Pancreas (tissue), 10 donors: Measurements from ENCODE around the gene ADGRG6. TPM values are rescaled to one million over a fixed set of nuclear protein-coding genes. Genes with fewer than 3 reads are reported as not detected.
"Not testable (repeated sequence)": the region's sequence is repeated elsewhere in the genome, so short reads cannot be mapped to it uniquely, and the experiment has no call there.

ENCODE experiments used
- ATAC-seq, 4 donors: fragments of 200-7000 bp; cut with Tn5 transposase; one replicate each; pipeline versions ENCODE4 v1.8.0 to v1.9.1; 2020; ENCODE audit warnings: mild to moderate bottlenecking in 4 of 4, moderate library complexity in 4 of 4
- DNase-seq, 6 donors: peaks; one replicate each; pipeline ENCODE4 v3.0.0-alpha.2; 2020
- FAIRE-seq: peaks from 2 replicates; lab custom pipeline; 2012; peaks lifted over from hg19 to GRCh38; lab: Jason Lieb, UNC
- H3K27ac ChIP-seq, 4 donors: fragments of 200-600 bp; sonication (generic); 1 replicate in 3 of 4; 2 replicates in 1 of 4; pipeline versions ENCODE4 v1.5.0 to v1.8.0; 2020
- H3K27me3 ChIP-seq, 4 donors: fragments of 200-600 bp; one replicate each; pipeline ENCODE4 v1.8.0; 2021
- H3K36me3 ChIP-seq, 3 donors: fragments of 200-600 bp; sonication (generic) in 1 of 3; one replicate each; pipeline versions ENCODE4 v1.5.0 to v1.8.0; 2020 to 2021
- H3K4me1 ChIP-seq, 3 donors: fragments of 200-600 bp; one replicate each; pipeline ENCODE4 v1.8.0; 2021
- H3K4me3 ChIP-seq, 4 donors: fragments of 200-600 bp; sonication (generic) in 2 of 4; one replicate each; pipeline versions ENCODE4 v1.5.0 to v1.8.0; 2020 to 2021
- H3K9me3 ChIP-seq, 4 donors: fragments of 200-600 bp; one replicate each; pipeline ENCODE4 v1.8.0; 2021
- WGBS, 2 donors: extraction: QIAGEN DNeasy Blood & Tissue Kit; methylation state at CpG; one replicate each; pipeline ENCODE4 v1.1.7; 2013; 5-methylcytosine and 5-hydroxymethylcytosine counted together
- intact Hi-C, 3 donors: fragments of 100-400 bp; cut with DNase I; formaldehyde crosslinking; loops; one replicate each; pipeline versions ENCODE4 v1.11.1 to v1.14.2; 2022
- polyA plus RNA-seq, 2 donors: library from polyadenylated mRNA; stranded (reverse); fragments of 200-250 nt; gene quantifications; one replicate each; pipeline ENCODE4 v1.2.3, GENCODE V29; 2013
- total RNA-seq, 6 donors: library from RNA; stranded (reverse); fragmentation: NEBNext Ultra II Directional in 4 of 6; extraction: Animal tissue kit (Norgen Biotek cat#: 25700) in 4 of 6; gene quantifications; one replicate each; pipeline versions ENCODE4 v1.2.1 to v1.2.4, GENCODE V29; 2021 to 2023
- TF ChIP-seq, protein P1 (sequence below), 4 donors: fragments of 200-600 bp; sonication (generic) in 3 of 4; IDR thresholded peaks; one replicate each; pipeline versions ENCODE4 v1.5.0 to v1.8.0; 2021; ENCODE audit warnings: antibody characterized with exemption in 4 of 4
- donor health status: healthy with polysubstance abuse.
- donor health status: DM: no; HTN: no; CAD: no; lungs with moderate emphysema.
- donor health status: DM: no; HTN: no; CAD: no.
- donor health status: control.
- donor health status: control.
- donor health status: Bipolar disorder and iron deficiency.
- donor health status: DM: yes; HTN: yes; CAD: no.
- donor health status: DM: no; HTN: no; CAD: no.
- donor health status: DM: no; HTN: no; CAD: no.
- donor health status: DM: yes; HTN: yes; CAD: no.

Gene ADGRG6
- total and polyA plus RNA-seq, 8 donors, result 1.6 to 10.7 (median 4.2) TPM

DNA sequence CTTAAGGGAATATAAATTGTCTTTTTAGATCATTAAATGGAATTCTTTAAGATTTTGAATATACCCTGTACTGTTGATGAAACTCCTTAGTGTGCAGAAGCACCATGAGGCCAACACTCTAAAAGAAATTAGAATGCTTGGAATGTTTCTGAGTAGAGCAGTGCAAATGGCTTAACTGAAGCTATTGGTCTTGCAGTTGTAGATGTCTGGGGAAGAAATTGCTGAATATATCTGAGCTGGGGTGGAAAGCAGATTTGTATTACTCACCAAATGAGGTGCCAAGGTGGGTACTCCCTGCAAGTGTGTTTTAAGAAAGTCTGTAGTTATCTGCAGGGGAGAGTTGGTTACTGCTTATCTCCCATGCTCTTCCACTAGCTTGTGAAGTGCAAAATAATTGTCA lies 119.0 kb downstream of the ADGRG6 start:
- H3K4me1 ChIP-seq, result no peaks in the 10 kb centered on the region
- FAIRE-seq (no peak), DNase-seq (no peak), ATAC-seq (no peak)
- no peak overlapping the region for H3K4me3 ChIP-seq
- H3K27me3 ChIP-seq, result no peaks in the 10 kb centered on the region
- intact Hi-C loops, result no loop called here
- H3K36me3 ChIP-seq, result no peaks in the 10 kb centered on the region
- no peaks in the 10 kb centered on the region for H3K9me3 ChIP-seq
- TF ChIP-seq, protein P1, sequence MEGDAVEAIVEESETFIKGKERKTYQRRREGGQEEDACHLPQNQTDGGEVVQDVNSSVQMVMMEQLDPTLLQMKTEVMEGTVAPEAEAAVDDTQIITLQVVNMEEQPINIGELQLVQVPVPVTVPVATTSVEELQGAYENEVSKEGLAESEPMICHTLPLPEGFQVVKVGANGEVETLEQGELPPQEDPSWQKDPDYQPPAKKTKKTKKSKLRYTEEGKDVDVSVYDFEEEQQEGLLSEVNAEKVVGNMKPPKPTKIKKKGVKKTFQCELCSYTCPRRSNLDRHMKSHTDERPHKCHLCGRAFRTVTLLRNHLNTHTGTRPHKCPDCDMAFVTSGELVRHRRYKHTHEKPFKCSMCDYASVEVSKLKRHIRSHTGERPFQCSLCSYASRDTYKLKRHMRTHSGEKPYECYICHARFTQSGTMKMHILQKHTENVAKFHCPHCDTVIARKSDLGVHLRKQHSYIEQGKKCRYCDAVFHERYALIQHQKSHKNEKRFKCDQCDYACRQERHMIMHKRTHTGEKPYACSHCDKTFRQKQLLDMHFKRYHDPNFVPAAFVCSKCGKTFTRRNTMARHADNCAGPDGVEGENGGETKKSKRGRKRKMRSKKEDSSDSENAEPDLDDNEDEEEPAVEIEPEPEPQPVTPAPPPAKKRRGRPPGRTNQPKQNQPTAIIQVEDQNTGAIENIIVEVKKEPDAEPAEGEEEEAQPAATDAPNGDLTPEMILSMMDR (IDR thresholded peaks at IDR 0.05), result no peak
- no peak overlapping the region for H3K27ac ChIP-seq

DNA sequence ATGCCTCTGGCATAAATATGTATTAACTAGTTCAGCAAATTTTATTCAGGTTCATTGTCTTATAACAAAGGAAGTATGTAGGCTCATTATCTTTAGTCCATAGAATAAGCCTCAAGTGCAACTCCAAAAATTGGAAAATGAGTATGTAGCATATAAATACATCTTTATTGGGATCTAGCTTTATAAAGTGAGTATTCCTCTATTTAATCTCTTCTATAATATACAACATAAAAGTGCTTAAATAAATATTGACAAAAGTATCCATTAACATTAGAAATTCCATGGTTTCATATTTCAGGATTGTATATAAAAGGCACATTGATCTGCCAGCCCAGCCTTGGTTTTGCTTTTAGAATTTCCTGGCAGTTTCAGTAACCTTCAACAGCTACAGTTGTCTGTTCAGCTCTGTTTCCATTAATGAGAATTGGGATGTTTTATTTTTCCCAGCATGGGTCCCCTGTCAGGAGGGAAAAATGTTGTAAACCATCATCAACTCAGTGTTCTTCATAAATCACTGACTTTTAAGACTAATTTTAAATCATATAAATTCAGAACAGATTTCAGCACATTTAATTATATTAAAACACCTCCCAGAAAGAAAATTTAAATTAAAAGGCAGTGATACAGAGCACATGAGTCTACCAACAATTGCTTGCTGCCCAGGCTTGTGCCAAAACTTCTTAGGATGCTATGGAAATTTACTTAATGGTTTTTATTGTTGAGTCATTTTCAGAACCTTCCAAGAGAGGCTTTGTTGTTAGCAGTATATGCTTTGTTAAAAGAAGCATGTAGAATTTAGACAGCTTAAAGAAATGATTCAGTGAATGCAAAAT lies 119.7 kb downstream of the ADGRG6 start:
- Histone ChIP-seq H3K27me3 (no peaks in the 10 kb centered on the region), H3K4me3 (no peak overlapping the region), H3K27ac (no peak overlapping the region), H3K4me1 (no peaks in the 10 kb centered on the region), H3K9me3 (no peaks in the 10 kb centered on the region), H3K36me3 (no peaks in the 10 kb centered on the region)
- intact Hi-C loops, result no loop called here
- FAIRE-seq, result no peak
- ATAC-seq, result no peak
- TF ChIP-seq, protein P1 (IDR thresholded peaks at IDR 0.05), result no peak
- no peak for DNase-seq

DNA sequence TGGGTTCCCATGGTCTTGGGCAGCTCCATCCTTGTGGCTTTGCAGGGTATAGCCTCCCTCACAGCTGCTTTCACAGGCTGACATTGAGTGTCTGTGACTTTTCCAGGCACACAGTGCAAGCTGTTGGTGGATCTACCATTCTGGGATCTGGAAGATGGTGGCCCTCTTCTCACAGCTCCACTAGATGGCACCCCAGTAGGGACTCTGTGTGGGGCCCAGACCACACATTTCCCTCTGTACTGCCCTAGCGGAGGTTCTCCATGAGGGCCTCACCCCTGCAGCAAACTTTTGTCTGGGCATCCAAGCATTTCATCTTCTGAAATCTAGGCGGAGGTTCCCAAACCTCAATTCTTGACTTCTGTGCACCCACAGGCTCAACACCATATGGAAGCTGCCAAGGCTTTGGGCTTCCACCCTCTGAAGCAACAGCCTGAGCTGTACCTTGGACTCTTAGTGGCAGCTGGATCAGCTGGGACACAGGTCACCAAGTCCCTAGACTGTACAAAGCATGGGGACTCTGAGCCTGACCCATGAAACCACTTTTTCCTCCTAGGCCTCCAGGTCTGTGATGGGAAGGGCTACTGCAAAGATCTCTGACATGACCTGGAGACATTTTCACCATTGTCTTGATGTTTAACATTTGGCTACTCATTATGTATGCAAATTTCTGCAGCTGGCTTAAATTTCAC lies 124.8 kb downstream of the ADGRG6 start:
- H3K27ac ChIP-seq, ATAC-seq, FAIRE-seq, DNase-seq, H3K4me3 ChIP-seq, H3K4me1 ChIP-seq, H3K27me3 ChIP-seq, H3K36me3 ChIP-seq, H3K9me3 ChIP-seq, intact Hi-C loops: not testable (repeated sequence)
- WGBS, 2 donors, result 92 to 94% methylated on average over 2 of the region's 2 CpGs

DNA sequence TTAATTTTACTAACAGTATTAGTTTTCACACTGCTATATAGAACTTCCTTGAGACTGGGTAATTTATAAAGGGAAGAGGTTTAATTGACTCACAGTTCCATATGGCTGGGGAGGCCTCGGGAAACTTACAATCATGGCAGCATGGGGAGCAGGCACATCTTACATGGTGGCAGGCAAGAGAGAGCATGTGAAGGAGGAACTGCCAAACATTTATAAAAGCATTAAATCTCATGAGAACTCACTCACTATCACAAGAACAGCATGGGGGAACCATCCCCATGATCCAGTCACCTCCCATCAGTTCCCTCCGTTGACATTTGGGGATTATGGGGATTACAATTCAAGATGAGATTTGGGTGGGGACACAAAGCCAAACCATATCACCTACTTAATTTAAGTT lies 126.7 kb downstream of the ADGRG6 start:
- H3K4me1 ChIP-seq, ATAC-seq, H3K9me3 ChIP-seq, H3K27ac ChIP-seq, intact Hi-C loops, FAIRE-seq, DNase-seq, H3K27me3 ChIP-seq, H3K4me3 ChIP-seq, H3K36me3 ChIP-seq: not testable (repeated sequence)
- WGBS, 2 donors, result 91 to 92% methylated on average over 2 of the region's 2 CpGs

DNA sequence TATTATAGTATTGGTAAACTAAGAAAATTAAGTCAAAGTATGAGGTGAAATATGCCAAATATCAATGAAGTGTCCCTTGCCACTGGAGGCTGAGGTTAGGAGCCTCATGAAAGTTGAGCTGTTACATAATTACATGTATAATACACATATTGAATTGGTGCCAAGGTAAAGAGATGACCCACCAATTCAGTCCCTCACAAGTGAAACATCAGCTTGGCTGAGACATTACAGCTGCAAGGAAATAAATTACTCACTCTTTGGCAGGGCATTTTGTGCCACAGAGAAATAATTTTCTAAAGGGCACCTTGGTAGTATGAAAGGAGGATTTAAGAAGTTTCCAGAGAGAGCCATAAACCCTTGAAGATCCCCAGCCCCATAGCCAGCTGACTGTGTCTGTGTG lies 127.4 kb downstream of the ADGRG6 start:
- no peaks in the 10 kb centered on the region for H3K9me3 ChIP-seq
- no peaks in the 10 kb centered on the region for H3K27me3 ChIP-seq
- FAIRE-seq (no peak), ATAC-seq (no peak), DNase-seq (no peak)
- no peaks in the 10 kb centered on the region for H3K4me1 ChIP-seq
- no peaks in the 10 kb centered on the region for H3K36me3 ChIP-seq
- no peak overlapping the region for H3K27ac ChIP-seq
- H3K4me3 ChIP-seq, result no peak overlapping the region
- TF ChIP-seq, protein P1 (IDR thresholded peaks at IDR 0.05), result no peak
- intact Hi-C loops, result no loop called here

DNA sequence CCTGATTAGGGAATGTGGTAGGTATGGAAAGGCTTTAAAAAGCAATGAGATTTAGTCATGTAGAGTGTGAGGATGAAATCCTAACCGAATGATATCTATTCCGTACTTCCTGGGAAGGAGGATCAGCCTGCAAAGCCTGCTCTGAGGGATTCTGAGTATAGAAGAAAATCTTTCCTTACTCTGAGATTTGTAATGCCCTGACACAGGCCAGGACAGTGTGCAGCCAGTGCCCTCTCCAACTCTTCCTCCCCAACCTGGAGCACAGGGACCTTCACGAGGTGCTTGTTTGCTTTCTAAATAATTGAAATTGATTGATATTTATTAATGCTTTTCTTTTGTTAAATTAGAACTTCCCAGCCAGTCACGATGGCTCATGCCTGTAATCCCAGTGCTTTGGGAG lies 131.6 kb downstream of the ADGRG6 start:
- FAIRE-seq (no peak), DNase-seq (no peak), ATAC-seq (no peak)
- no peaks in the 10 kb centered on the region for H3K4me1 ChIP-seq
- WGBS, 2 donors, result 72 to 76% methylated on average over 4 of the region's 4 CpGs
- no peaks in the 10 kb centered on the region for H3K36me3 ChIP-seq
- intact Hi-C loops, result no loop called here
- no peak overlapping the region for H3K27ac ChIP-seq
- H3K27me3 ChIP-seq, result no peaks in the 10 kb centered on the region
- TF ChIP-seq, protein P1 (IDR thresholded peaks at IDR 0.05), result no peak
- H3K9me3 ChIP-seq, result no peaks in the 10 kb centered on the region
- no peak overlapping the region for H3K4me3 ChIP-seq
